ENCODE measurements around the gene LIMCH1. TPM values are rescaled to one million over a fixed set of nuclear protein-coding genes. Genes with fewer than 3 reads are reported as not detected.

LIMCH1 gene
- total and polyA plus RNA-seq, 2 of the 8 experiments (the other 6 are each of a cell fraction or from before 2014, with no cell fraction given) = 2.7 to 3.0 TPM

DNA sequence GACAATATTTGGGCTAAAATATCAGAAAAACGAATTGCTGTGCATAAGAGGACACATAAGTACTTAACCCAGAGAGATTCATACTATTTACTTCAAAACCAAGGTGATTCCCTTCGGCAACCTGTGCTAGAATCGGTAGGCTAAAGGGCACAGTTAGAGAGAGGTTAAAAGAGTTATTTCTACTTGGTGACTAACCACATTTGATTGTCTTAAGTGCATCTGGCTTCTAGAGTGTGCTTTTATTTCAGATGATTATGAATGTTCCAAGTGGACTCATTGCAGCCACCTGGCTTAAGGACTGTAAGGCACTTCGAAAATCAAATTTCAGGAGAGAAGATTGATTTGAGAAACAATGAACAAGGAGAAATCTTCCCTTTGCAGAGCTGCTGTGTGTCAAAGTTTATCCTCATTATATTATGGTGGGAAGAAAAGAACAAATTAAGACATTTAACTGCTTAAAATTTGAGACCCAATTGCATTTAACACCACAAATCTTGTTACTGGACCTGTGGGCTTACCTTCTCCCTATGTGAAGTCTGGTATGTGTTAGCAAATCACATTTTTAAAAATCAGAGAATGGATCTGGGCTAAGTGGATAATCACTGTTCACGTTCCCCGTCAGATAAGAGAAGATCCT lies 176.5 kb downstream of the LIMCH1 start:
- Histone ChIP-seq H3K18ac (ENCODE audit: extremely low read depth, low read length) (no peak overlapping the region), H3K27ac (ENCODE audit: low read depth, low read length) (no peak overlapping the region), H4K5ac (ENCODE audit: insufficient read length, low read depth, low read length) (no peak overlapping the region), H2BK120ac (replicated peaks; ENCODE audit: low read depth, low read length) (no peak overlapping the region), H3K23me2 (ENCODE audit: low read depth, low read length) (no peaks in the 10 kb centered on the region), H3K56ac (replicated peaks; ENCODE audit: insufficient read length, low read depth, low read length) (no peak overlapping the region), H2BK12ac (ENCODE audit: low read depth, low read length) (no peak overlapping the region), H2BK5ac (ENCODE audit: low read depth, low read length) (no peak overlapping the region), H3K79me2 (ENCODE audit: control insufficient read depth in 1 of 2, insufficient read depth in 2 of 2, low read length in 2 of 2) (no peaks in the 10 kb centered on the region), H3K36me3 (ENCODE audit: control insufficient read depth in 2 of 4, insufficient read depth in 4 of 4, low read length in 3 of 4) (no peaks in the 10 kb centered on the region), H2AK5ac (ENCODE audit: low read depth, low read length) (no peak overlapping the region), H3K79me1 (ENCODE audit: low read depth, low read length) (no peaks in the 10 kb centered on the region), H3K9ac (replicated peaks in 1 of 4; ENCODE audit: extremely low read depth in 1 of 4, low read depth in 3 of 4, low read length in 3 of 4) (no peak overlapping the region), H2BK15ac (ENCODE audit: low read length) (no peak overlapping the region), H3K4me1 (replicated peaks in 1 of 4; ENCODE audit: control insufficient read depth in 3 of 4, insufficient read depth in 4 of 4, low read length in 3 of 4) (no peaks in the 10 kb centered on the region), H2AFZ (ENCODE audit: low read length) (no peak overlapping the region), H4K8ac (ENCODE audit: extremely low read depth, insufficient read depth, low read length) (no peak overlapping the region), H3K9me3 (ENCODE audit: insufficient read depth in 2 of 2, low read depth in 1 of 2, low read length in 1 of 2) (no peaks in the 10 kb centered on the region), H4K91ac (replicated peaks; ENCODE audit: insufficient read length, low read length) (no peak overlapping the region), H3K4ac (replicated peaks; ENCODE audit: insufficient read length, low read depth, low read length) (no peak overlapping the region), H3K14ac (ENCODE audit: insufficient read length) (no peak overlapping the region), H3K4me3 (ENCODE audit: extremely low read depth in 1 of 4, insufficient read depth in 2 of 4, low read depth in 3 of 4, low read length in 4 of 4) (no peak overlapping the region), H4K20me1 (replicated peaks in 1 of 2; ENCODE audit: control insufficient read depth in 1 of 2, insufficient read depth in 2 of 2, low read length in 2 of 2) (no peaks in the 10 kb centered on the region), H3K27me3 (replicated peaks in 1 of 4; ENCODE audit: control insufficient read depth in 3 of 4, extremely low read depth in 1 of 4, insufficient read depth in 3 of 4, low read length in 3 of 4) (no peaks in the 10 kb centered on the region), H2BK20ac (ENCODE audit: low read length) (no peak overlapping the region), H3K4me2 (ENCODE audit: insufficient read depth in 1 of 2, low read depth in 2 of 2, low read length in 2 of 2) (no peak overlapping the region), H3K23ac (ENCODE audit: insufficient read length) (no peak overlapping the region)
- WGBS, 2 experiments (ENCODE audit: extremely low coverage in 1 of 2, insufficient coverage in 1 of 2, insufficient read length in 1 of 2, insufficient replicate concordance in 2 of 2, low coverage in 1 of 2, low lambda C conversion rate in 2 of 2, missing lambda C conversion rate in 1 of 2) = 89% methylated on average over 6 of the region's 6 CpGs; no CpG with 5 or more reads in 1 of the 2 experiments
- DNase-seq (ENCODE audit: low read depth in 1 of 2, low spot score in 2 of 2) (no peak), FAIRE-seq (no peak)
- ChIA-PET CTCF (ENCODE audit: partially characterized antibody) (no interaction called here), POLR2A (ENCODE audit: partially characterized antibody) (no interaction called here)
- TF ChIP-seq POLR2A (IDR thresholded peaks at IDR 0.05; ENCODE audit: control extremely low read depth in 1 of 2, low read depth in 2 of 2, low read length in 2 of 2) (no peak), JUND (IDR thresholded peaks at IDR 0.05; ENCODE audit: low read length) (no peak), CBX8 (IDR thresholded peaks at IDR 0.05; ENCODE audit: borderline replicate concordance, low read depth, low read length) (no peak), SRF (IDR thresholded peaks at IDR 0.05; ENCODE audit: low read depth, low read length) (no peak), ATF3 (IDR thresholded peaks at IDR 0.05; ENCODE audit: insufficient read depth, low read depth, low read length) (no peak), EZH2 (IDR thresholded peaks at IDR 0.05; ENCODE audit: low read depth, low read length, severe bottlenecking) (no peak), TEAD4 (IDR thresholded peaks at IDR 0.05; ENCODE audit: low read depth, low read length) (no peak), CHD1 (IDR thresholded peaks at IDR 0.05; ENCODE audit: low read depth, low read length) (no peak), SP2 (IDR thresholded peaks at IDR 0.05; ENCODE audit: low read length) (no peak), GABPA (IDR thresholded peaks at IDR 0.05; ENCODE audit: borderline replicate concordance, insufficient read depth, low read length) (no peak), SP1 (IDR thresholded peaks at IDR 0.05; ENCODE audit: low read depth, low read length) (no peak), TBP (IDR thresholded peaks at IDR 0.05; ENCODE audit: low read depth, low read length) (no peak), RXRA (IDR thresholded peaks at IDR 0.05; ENCODE audit: insufficient read depth, low read depth, low read length) (no peak), ZNF274 (IDR thresholded peaks at IDR 0.05; ENCODE audit: borderline replicate concordance, extremely low read depth, low read length) (no peak), BRCA1 (IDR thresholded peaks at IDR 0.05; ENCODE audit: low read depth, low read length) (no peak)
